HEK293 (cell line): Measurements from ENCODE around the gene ITGA4.

Experiments used
- CTCF ChIA-PET: fragments of 350-600 bp; formaldehyde crosslinking; extraction: SDS; loops from one replicate; lab custom pipeline; 2021; ENCODE audit warnings: antibody characterized with exemption; lab: Yijun Ruan, JAX
- POLR2A ChIA-PET: fragments of 300-600 bp; formaldehyde crosslinking; extraction: SDS; loops from one replicate; lab custom pipeline; 2020; ENCODE audit warnings: antibody characterized with exemption, inconsistent platforms; lab: Yijun Ruan, JAX
- H3K27ac ChIP-seq: fragments of 200-500 bp; sonication (Bioruptor generic); 2 replicates; pipeline ENCODE4 v1.5.1; 2014; ENCODE audit warnings: low read depth, low read length, control low read depth, inconsistent platforms; ENCODE audit errors: extremely low read depth
- H3K36me3 ChIP-seq, 2 experiments: fragments of 200-500 bp in 1 of 2; sonication (Bioruptor generic) in 1 of 2; 1 replicate in 1 of 2; 2 replicates in 1 of 2; pipeline ENCODE4 v1.5.1; 2014 to 2017; ENCODE audit warnings: inconsistent platforms in 2 of 2, low read length in 2 of 2; ENCODE audit not compliant: control insufficient read depth in 2 of 2, insufficient read depth in 1 of 2
- H3K4me1 ChIP-seq: fragments of 200-500 bp; sonication (Bioruptor generic); 2 replicates; pipeline ENCODE4 v1.5.1; 2014; ENCODE audit warnings: mild to moderate bottlenecking, low read length, inconsistent platforms; ENCODE audit not compliant: control insufficient read depth, insufficient read depth
- H3K4me3 ChIP-seq: 2 replicates; pipeline ENCODE4 v1.5.1; 2011; ENCODE audit warnings: low read depth, mild to moderate bottlenecking, control low read depth, low read length, moderate library complexity
- H3K9me3 ChIP-seq: fragments of 200-500 bp; sonication (Bioruptor generic); 2 replicates; pipeline ENCODE4 v1.5.1; 2014; ENCODE audit warnings: low read depth, low read length, inconsistent platforms; ENCODE audit not compliant: control insufficient read depth, insufficient read depth
- HOXA7 ChIP-seq: sonication (generic); formaldehyde crosslinking; IDR thresholded peaks from 2 replicates; pipeline ENCODE4 v1.8.1; 2022; ENCODE audit warnings: missing genetic modification reagents, borderline replicate concordance
- MZF1 ChIP-seq: fragments of 450-650 bp; formaldehyde crosslinking; IDR thresholded peaks from 2 replicates; pipeline ENCODE4 v1.5.1; 2017; ENCODE audit warnings: missing biosample characterization, missing genetic modification characterization, borderline replicate concordance
- SCRT2 ChIP-seq: fragments of 450-650 bp; formaldehyde crosslinking; IDR thresholded peaks from 2 replicates; pipeline ENCODE4 v1.5.1; 2016; ENCODE audit warnings: missing biosample characterization, missing genetic modification characterization
- SETDB1 ChIP-seq: IDR thresholded peaks from one replicate; pipeline ENCODE4 v1.6.1; 2017; ENCODE audit warnings: mild to moderate bottlenecking, low read length, moderate library complexity, mixed read lengths; ENCODE audit not compliant: insufficient read length
- SP3 ChIP-seq: fragments of 450-650 bp; formaldehyde crosslinking; IDR thresholded peaks from 2 replicates; pipeline ENCODE4 v1.5.1; 2016; ENCODE audit warnings: missing biosample characterization, missing genetic modification characterization
- WT1 ChIP-seq: fragments of 450-650 bp; formaldehyde crosslinking; IDR thresholded peaks from 2 replicates; pipeline ENCODE4 v1.5.1; 2016; ENCODE audit warnings: missing biosample characterization, missing genetic modification characterization
- ZBTB44 ChIP-seq: fragments of 450-650 bp; IDR thresholded peaks from 2 replicates; pipeline ENCODE4 v1.5.1; 2018; ENCODE audit warnings: missing biosample characterization, mild to moderate bottlenecking, missing genetic modification characterization
- ZBTB7A ChIP-seq: fragments of 450-650 bp; formaldehyde crosslinking; IDR thresholded peaks from 2 replicates; pipeline ENCODE4 v1.5.1; 2016; ENCODE audit warnings: low read depth, missing biosample characterization, missing genetic modification characterization
- ZNF19 ChIP-seq: fragments of 450-650 bp; formaldehyde crosslinking; IDR thresholded peaks from 2 replicates; pipeline ENCODE4; 2016; ENCODE audit warnings: missing biosample characterization, missing genetic modification characterization, low read depth
- ZNF280D ChIP-seq: fragments of 450-650 bp; formaldehyde crosslinking; IDR thresholded peaks from 2 replicates; pipeline ENCODE4 v1.5.1; 2016; ENCODE audit warnings: missing biosample characterization, missing genetic modification characterization
- ZNF292 ChIP-seq: fragments of 450-650 bp; formaldehyde crosslinking; IDR thresholded peaks from 2 replicates; pipeline ENCODE4 v1.5.1; 2016; ENCODE audit warnings: low read depth, missing biosample characterization, missing genetic modification characterization, borderline replicate concordance
- ZNF311 ChIP-seq: fragments of 450-650 bp; formaldehyde crosslinking; IDR thresholded peaks from 2 replicates; pipeline ENCODE4 v1.5.1; 2017; ENCODE audit warnings: missing biosample characterization, missing genetic modification characterization, borderline replicate concordance
- ZNF449 ChIP-seq: fragments of 450-650 bp; formaldehyde crosslinking; IDR thresholded peaks from 2 replicates; pipeline ENCODE4 v1.5.1; 2017; ENCODE audit warnings: missing biosample characterization, mild to moderate bottlenecking, missing genetic modification characterization, moderate library complexity
- ZNF473 ChIP-seq: fragments of 450-650 bp; formaldehyde crosslinking; IDR thresholded peaks from 2 replicates; pipeline ENCODE4 v1.5.1; 2017; ENCODE audit warnings: missing biosample characterization, missing genetic modification characterization
- ZNF521 ChIP-seq: fragments of 450-650 bp; formaldehyde crosslinking; IDR thresholded peaks from 2 replicates; pipeline ENCODE4 v1.5.1; 2017; ENCODE audit warnings: missing biosample characterization, mild to moderate bottlenecking, missing genetic modification characterization
- ZNF585B ChIP-seq: fragments of 450-650 bp; formaldehyde crosslinking; IDR thresholded peaks from 2 replicates; pipeline ENCODE4 v1.5.1; 2016; ENCODE audit warnings: missing biosample characterization, missing genetic modification characterization
- ZNF596 ChIP-seq: fragments of 450-650 bp; IDR thresholded peaks from 2 replicates; pipeline ENCODE4 v1.5.0; 2018; ENCODE audit warnings: missing biosample characterization, mild to moderate bottlenecking, missing genetic modification characterization, moderate library complexity
- ZNF624 ChIP-seq: fragments of 450-650 bp; formaldehyde crosslinking; IDR thresholded peaks from 2 replicates; pipeline ENCODE4 v1.5.1; 2017; ENCODE audit warnings: missing biosample characterization, missing genetic modification characterization
- ZNF660 ChIP-seq: fragments of 450-650 bp; IDR thresholded peaks from 2 replicates; pipeline ENCODE4 v1.5.1; 2018; ENCODE audit warnings: missing biosample characterization, mild to moderate bottlenecking, missing genetic modification characterization
- ZNF707 ChIP-seq: fragments of 450-650 bp; formaldehyde crosslinking; IDR thresholded peaks from 2 replicates; pipeline ENCODE4 v1.5.1; 2016; ENCODE audit warnings: missing biosample characterization, missing genetic modification characterization
- ZSCAN18 ChIP-seq: fragments of 450-650 bp; formaldehyde crosslinking; IDR thresholded peaks from 2 replicates; pipeline ENCODE4 v1.5.1; 2016; ENCODE audit warnings: missing biosample characterization, missing genetic modification characterization
- ZXDB ChIP-seq: fragments of 450-650 bp; formaldehyde crosslinking; IDR thresholded peaks from 2 replicates; pipeline ENCODE4 v1.5.1; 2016; ENCODE audit warnings: missing biosample characterization, missing genetic modification characterization

The ITGA4 gene

GRCh38 chr2:181419129-181419855 lies 37.9 kb upstream of the ITGA4 start:
- Histone ChIP-seq H3K27ac (no peak overlapping the region), H3K4me1 (no peaks in the 10 kb centered on the region)

GRCh38 chr2:181420259-181421130 lies 36.7 kb upstream of the ITGA4 start:
- Histone ChIP-seq H3K9me3 (no peaks in the 10 kb centered on the region), H3K4me1 (no peaks in the 10 kb centered on the region), H3K36me3 (no peaks in the 10 kb centered on the region), H3K4me3 (no peak overlapping the region), H3K27ac (no peak overlapping the region)
- CTCF ChIA-PET: interaction anchor here (1.4 kb wide), 1 partner anchor 11 kb away, joined by 3 read pairs; no protein-coding TSS in a partner anchor
- POLR2A ChIA-PET: no interaction called here
- TF ChIP-seq MZF1 (no peak), ZNF19 (tag by site-specific recombination) (no peak), ZNF521 (tag by site-specific recombination) (no peak), ZXDB (no peak), ZNF624 (tag by site-specific recombination) (no peak), ZSCAN18 (tag by site-specific recombination) (no peak), SP3 (no peak), HOXA7 (CRISPR knock-in tag) (no peak), ZNF585B (tag by site-specific recombination) (no peak), ZNF596 (tag by site-specific recombination) (no peak), SCRT2 (tag by site-specific recombination) (no peak), ZNF449 (no peak), ZNF707 (tag by site-specific recombination) (no peak)

More at GRCh38 chr2:181419129-181419855, 37.9 kb upstream of the ITGA4 start:
- POLR2A ChIA-PET: no interaction called here
- no peaks in the 10 kb centered on the region for H3K36me3 ChIP-seq
- H3K9me3 ChIP-seq: no peaks in the 10 kb centered on the region
- CTCF ChIA-PET: interaction anchor here (0.7 kb wide), 1 partner anchor 99 kb away, joined by 5 read pairs; no protein-coding TSS in a partner anchor
- no peak for TF ChIP-seq ZBTB7A (tag by site-specific recombination)
- no peak for TF ChIP-seq ZNF292 (tag by site-specific recombination)
- TF ChIP-seq ZNF473: no peak
- TF ChIP-seq WT1 (tag by site-specific recombination): no peak
- TF ChIP-seq ZNF280D (tag by site-specific recombination): no peak
- no peak for TF ChIP-seq ZBTB44 (tag by site-specific recombination)
- TF ChIP-seq ZNF660 (tag by site-specific recombination): no peak
- no peak for TF ChIP-seq SETDB1
- TF ChIP-seq ZNF311 (tag by site-specific recombination): no peak
- no peak overlapping the region for H3K4me3 ChIP-seq
